NT2/D1 (cell line): ENCODE results near the gene ADORA2A.

ENCODE experiments used
- DNase-seq: peaks from one replicate; pipeline ENCODE4 v3.0.0-alpha.2; 2011; ENCODE audit warnings: low read depth, low spot score
- H3K27me3 ChIP-seq: 2 replicates; pipeline ENCODE4 v1.6.0; 2011; ENCODE audit warnings: mild to moderate bottlenecking; ENCODE audit not compliant: insufficient read length, insufficient read depth
- H3K36me3 ChIP-seq: 2 replicates; pipeline ENCODE4 v1.6.1; 2011; ENCODE audit warnings: mild to moderate bottlenecking, low read length, mixed read lengths; ENCODE audit not compliant: insufficient read depth, insufficient read length
- H3K4me1 ChIP-seq: 2 replicates; pipeline ENCODE4 v1.5.1; 2011; ENCODE audit not compliant: insufficient read depth, insufficient read length
- H3K4me3 ChIP-seq: 2 replicates; pipeline ENCODE4 v1.5.1; 2011; ENCODE audit warnings: low read depth; ENCODE audit not compliant: insufficient read length
- H3K9ac ChIP-seq: 2 replicates; pipeline ENCODE4 v1.6.0; 2011; ENCODE audit warnings: low read depth; ENCODE audit not compliant: insufficient read length
- H3K9me3 ChIP-seq: 2 replicates; pipeline ENCODE4 v1.5.1; 2011; ENCODE audit warnings: mild to moderate bottlenecking, low read length; ENCODE audit not compliant: insufficient read depth
- SUZ12 ChIP-seq: IDR thresholded peaks from 2 replicates; pipeline ENCODE4 v1.6.1; 2011; ENCODE audit not compliant: insufficient read length, insufficient read depth; ENCODE audit errors: extremely low read depth
- YY1 ChIP-seq: IDR thresholded peaks from 2 replicates; pipeline ENCODE4 v1.6.1; 2011; ENCODE audit not compliant: insufficient read length, insufficient read depth
- ZNF274 ChIP-seq: IDR thresholded peaks from 2 replicates; pipeline ENCODE4 v1.6.1; 2011; ENCODE audit warnings: mild to moderate bottlenecking, low read depth, low read length

ADORA2A gene

GRCh38 chr22:24424901-24425775 lies 2.3 kb upstream of the ADORA2A start:
- peak overlapping the region; percentile 67 for H3K9ac ChIP-seq
- no peak for TF ChIP-seq SUZ12
- TF ChIP-seq YY1, result no peak
- no peak for TF ChIP-seq ZNF274
- H3K4me1 ChIP-seq, result peaks cover 27% of the 10 kb centered on the region
- H3K36me3 ChIP-seq, result no peaks in the 10 kb centered on the region
- no peaks in the 10 kb centered on the region for H3K9me3 ChIP-seq
- peaks cover 11% of the 10 kb centered on the region for H3K27me3 ChIP-seq
- no peak for DNase-seq
- H3K4me3 ChIP-seq, result peak overlapping the region; percentile 49

- H3K27me3 ChIP-seq, result peaks cover 11% of the 10 kb centered on the region
- no peaks in the 10 kb centered on the region for H3K9me3 ChIP-seq
- no peak for TF ChIP-seq ZNF274
- no peak for TF ChIP-seq SUZ12
- TF ChIP-seq YY1, result no peak
- DNase-seq, result no peak
- H3K36me3 ChIP-seq, result no peaks in the 10 kb centered on the region
- H3K4me3 ChIP-seq, result no peak overlapping the region
- peaks cover 23% of the 10 kb centered on the region for H3K4me1 ChIP-seq
- no peak overlapping the region for H3K9ac ChIP-seq
Observed at GRCh38 chr22:24426436-24426835, 963 bp upstream of the ADORA2A start.

- Histone ChIP-seq H3K4me3 (no peak overlapping the region), H3K27me3 (peaks cover 11% of the 10 kb centered on the region), H3K9ac (peak overlapping the region; percentile 21), H3K4me1 (peaks cover 19% of the 10 kb centered on the region), H3K9me3 (no peaks in the 10 kb centered on the region), H3K36me3 (no peaks in the 10 kb centered on the region)
- DNase-seq, result no peak
- TF ChIP-seq ZNF274 (no peak), YY1 (no peak), SUZ12 (no peak)
Observed at GRCh38 chr22:24426851-24427499, 424 bp upstream of the ADORA2A start.

- Histone ChIP-seq H3K36me3 (no peaks in the 10 kb centered on the region), H3K9me3 (no peaks in the 10 kb centered on the region), H3K9ac (peak overlapping the region; percentile 10), H3K4me1 (peaks cover 15% of the 10 kb centered on the region), H3K27me3 (peaks cover 11% of the 10 kb centered on the region), H3K4me3 (no peak overlapping the region)
- no peak for DNase-seq
- TF ChIP-seq SUZ12 (no peak), ZNF274 (no peak), YY1 (no peak)
Observed at GRCh38 chr22:24428751-24429410, 1.5 kb downstream of the ADORA2A start.

GRCh38 chr22:24429411-24430365 lies 2.3 kb downstream of the ADORA2A start:
- no peak overlapping the region for H3K9ac ChIP-seq
- H3K4me3 ChIP-seq, result no peak overlapping the region
- no peak for DNase-seq
- H3K36me3 ChIP-seq, result no peaks in the 10 kb centered on the region
- H3K27me3 ChIP-seq, result peaks cover 7% of the 10 kb centered on the region
- H3K9me3 ChIP-seq, result no peaks in the 10 kb centered on the region
- TF ChIP-seq ZNF274 (no peak), SUZ12 (no peak), YY1 (no peak)
- peaks cover 18% of the 10 kb centered on the region for H3K4me1 ChIP-seq

GRCh38 chr22:24430431-24431308 lies 3.3 kb downstream of the ADORA2A start:
- Histone ChIP-seq H3K27me3 (peaks cover 3% of the 10 kb centered on the region), H3K4me3 (no peak overlapping the region), H3K9me3 (no peaks in the 10 kb centered on the region), H3K4me1 (peaks cover 18% of the 10 kb centered on the region), H3K9ac (no peak overlapping the region), H3K36me3 (peaks cover 3% of the 10 kb centered on the region)
- no peak for TF ChIP-seq YY1
- TF ChIP-seq ZNF274, result no peak
- no peak for TF ChIP-seq SUZ12
- no peak for DNase-seq
